GM12891 (cell line): ENCODE measurements around the gene CDHR4.

ENCODE experiments used
- PAX5 ChIP-seq: IDR thresholded peaks from 2 replicates; pipeline ENCODE4 v1.6.1; 2011; ENCODE audit warnings: low read length, moderate library complexity, mild to moderate bottlenecking; ENCODE audit not compliant: insufficient read depth, severe bottlenecking
- POLR2A ChIP-seq: IDR thresholded peaks from 2 replicates; pipeline ENCODE4 v1.6.1; 2011; ENCODE audit warnings: low read depth, low read length, control low read depth
- POLR2AphosphoS5 ChIP-seq: IDR thresholded peaks from 2 replicates; pipeline ENCODE4 v1.6.1; 2011; ENCODE audit warnings: low read depth, low read length, control low read depth
- POU2F2 ChIP-seq: IDR thresholded peaks from 2 replicates; pipeline ENCODE4 v1.6.1; 2011; ENCODE audit warnings: low read depth, mild to moderate bottlenecking, control low read depth, low read length, moderate library complexity
- TAF1 ChIP-seq: IDR thresholded peaks from 2 replicates; pipeline ENCODE4 v1.6.1; 2011; ENCODE audit warnings: low read depth, low read length, control low read depth

DNA sequence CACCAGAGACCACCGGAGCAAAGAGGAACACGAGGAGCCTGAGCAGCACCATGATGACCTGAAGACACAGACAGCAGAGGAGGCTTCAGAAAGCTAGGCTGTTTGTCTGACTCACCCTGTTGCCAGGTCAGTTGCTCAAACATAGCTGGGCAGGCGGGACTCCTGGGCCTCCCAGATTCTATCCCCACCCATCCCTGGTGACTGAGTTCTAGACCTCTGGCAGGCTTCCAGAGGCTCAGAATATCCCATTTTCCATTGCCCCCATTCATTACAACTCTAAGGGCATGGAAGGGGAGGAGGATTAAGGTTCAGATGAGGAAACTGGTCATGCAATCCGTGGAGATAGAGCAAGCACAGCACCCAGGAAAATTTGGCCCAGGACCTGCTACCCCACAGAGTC is at the start of gene CDHR4:
- TF ChIP-seq POLR2A = no peak
- no peak for TF ChIP-seq TAF1
- no peak for TF ChIP-seq POLR2AphosphoS5
- no peak for TF ChIP-seq PAX5
- TF ChIP-seq POU2F2 = no peak
